CD8-positive, alpha-beta memory T cell (primary cell): ENCODE results near the gene FBLN1. TPM values are rescaled to one million over a fixed set of nuclear protein-coding genes. Genes with fewer than 3 reads are reported as not detected.

Experiments
- CTCF ChIA-PET: fragments of 350-600 bp; sonication (Branson Sonifier 250); formaldehyde crosslinking; loops from one replicate; lab custom pipeline; 2021; ENCODE audit warnings: antibody characterized with exemption; lab: Charles Lee
- POLR2A ChIA-PET: fragments of 350-600 bp; sonication (Branson Sonifier 250); formaldehyde crosslinking; loops from one replicate; lab custom pipeline; 2021; ENCODE audit warnings: antibody characterized with exemption; lab: Charles Lee
- DNase-seq, 5 donors: peaks; one replicate each; pipeline versions ENCODE4 v3.0.0 to v3.0.0-alpha.2; 2020 to 2022; ENCODE audit warnings: mixed read lengths in 1 of 5
- H3K27ac ChIP-seq: one replicate; pipeline ENCODE4 v1.7.0; 2013; ENCODE audit warnings: low read depth, mild to moderate bottlenecking, low read length, moderate library complexity
- H3K27me3 ChIP-seq: 2 replicates; pipeline ENCODE4 v1.7.0; 2013; ENCODE audit warnings: low read length, mild to moderate bottlenecking; ENCODE audit not compliant: insufficient read depth, poor library complexity, severe bottlenecking
- H3K36me3 ChIP-seq: 2 replicates; pipeline ENCODE4 v1.7.0; 2013; ENCODE audit warnings: mild to moderate bottlenecking, low read length, moderate library complexity; ENCODE audit not compliant: insufficient read depth
- H3K4me1 ChIP-seq: 2 replicates; pipeline ENCODE4 v1.7.0; 2013; ENCODE audit warnings: mild to moderate bottlenecking, low read length, moderate library complexity; ENCODE audit not compliant: insufficient read depth
- H3K4me3 ChIP-seq: 2 replicates; pipeline ENCODE4 v1.7.0; 2013; ENCODE audit warnings: mild to moderate bottlenecking, low read length
- H3K9me3 ChIP-seq: 2 replicates; pipeline ENCODE4 v1.7.0; 2013; ENCODE audit warnings: mild to moderate bottlenecking, low read length
- H3K27ac Mint-ChIP-seq, 8 donors: one replicate each; pipeline ENCODE4 v1.8.0; 2020 to 2021; ENCODE audit warnings: mixed read lengths in 8 of 8, mild to moderate bottlenecking in 6 of 8, inconsistent platforms in 3 of 8, moderate library complexity in 3 of 8
- H3K27me3 Mint-ChIP-seq, 2 donors: one replicate each; pipeline ENCODE4 v1.8.0; 2020 to 2021; ENCODE audit warnings: mixed read lengths in 2 of 2, mild to moderate bottlenecking in 1 of 2, moderate library complexity in 1 of 2
- H3K36me3 Mint-ChIP-seq, 3 donors: one replicate each; pipeline ENCODE4 v1.8.0; 2020 to 2021; ENCODE audit warnings: mixed read lengths in 3 of 3, inconsistent platforms in 1 of 3, mild to moderate bottlenecking in 1 of 3
- H3K4me1 Mint-ChIP-seq, 3 donors: one replicate each; pipeline ENCODE4 v1.8.0; 2020 to 2021; ENCODE audit warnings: mixed read lengths in 3 of 3, inconsistent platforms in 1 of 3, mild to moderate bottlenecking in 1 of 3
- H3K4me3 Mint-ChIP-seq, 7 donors: one replicate each; pipeline ENCODE4 v1.8.0; 2020 to 2021; ENCODE audit warnings: mixed read lengths in 7 of 7, mild to moderate bottlenecking in 6 of 7, moderate library complexity in 4 of 7, inconsistent platforms in 2 of 7
- H3K9me3 Mint-ChIP-seq, 5 donors: one replicate each; pipeline ENCODE4 v1.8.0; 2020 to 2022; ENCODE audit warnings: mixed read lengths in 5 of 5, mild to moderate bottlenecking in 3 of 5, moderate library complexity in 2 of 5, inconsistent platforms in 1 of 5
- polyA plus RNA-seq: library from polyadenylated mRNA; unstranded; fragments of 300-500 nt; fragmentation: Illumina TruSeq; gene quantifications from one replicate; pipeline ENCODE4 v1.2.3, GENCODE V29; 2021
- total RNA-seq, 2 experiments: library from RNA; stranded (reverse); gene quantifications; one replicate each; pipeline ENCODE4 v1.2.3, GENCODE V29; 2021

Gene FBLN1
- total and polyA plus RNA-seq, 3 experiments from 2014 or later: not detected

DNA sequence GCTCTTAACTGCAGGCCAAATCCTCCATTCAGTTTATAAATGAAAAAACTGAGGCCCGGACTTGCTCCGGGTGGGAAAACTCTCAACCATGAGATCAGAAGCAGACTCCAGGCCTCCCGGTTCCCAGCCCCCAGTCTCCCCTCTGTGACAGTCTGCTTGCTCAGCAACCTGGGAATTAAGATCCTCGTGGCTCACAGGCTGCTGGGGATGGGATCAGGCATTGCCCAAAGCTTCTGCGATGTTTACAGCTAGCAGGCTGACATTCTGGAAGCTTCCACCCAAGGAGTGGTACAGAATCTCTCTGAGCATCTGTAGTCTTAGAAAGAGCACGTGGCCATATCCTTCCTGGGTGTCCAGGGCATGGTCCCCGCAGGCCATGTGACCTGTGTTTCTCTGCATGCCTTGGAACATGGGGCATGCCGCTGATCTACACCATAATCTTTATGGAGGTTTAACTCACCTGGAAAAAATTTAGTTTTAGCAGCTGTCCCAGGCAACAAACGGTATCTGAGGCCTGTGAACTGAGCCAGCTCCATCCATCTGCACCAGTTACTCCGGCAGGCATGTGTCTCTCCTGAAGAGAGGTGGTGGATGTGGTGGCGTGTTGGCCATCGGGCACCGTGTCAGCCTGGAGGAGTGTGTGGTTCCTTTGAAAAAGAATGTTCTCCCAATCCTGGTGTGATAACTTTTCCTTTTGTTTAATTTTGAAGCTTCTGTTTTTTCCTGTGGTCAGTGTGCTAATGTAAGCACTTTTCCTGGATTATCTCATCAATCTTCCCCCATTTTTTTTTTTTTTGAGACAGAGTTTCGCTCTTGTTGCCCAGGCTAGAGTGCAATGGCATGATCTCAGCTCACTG is 7.9 kb downstream of the FBLN1 start:
- Mint-ChIP-seq H3K36me3 (no peaks in the 10 kb centered on the region), H3K27me3 (peaks cover 12 to 38% of the 10 kb centered on the region in 2 donors), H3K27ac (no peak overlapping the region), H3K4me1 (no peaks in the 10 kb centered on the region), H3K4me3 (no peak overlapping the region), H3K9me3 (no peaks in the 10 kb centered on the region)
- Histone ChIP-seq H3K4me1 (no peaks in the 10 kb centered on the region), H3K4me3 (no peak overlapping the region), H3K36me3 (no peaks in the 10 kb centered on the region), H3K9me3 (no peaks in the 10 kb centered on the region), H3K27me3 (no peaks in the 10 kb centered on the region), H3K27ac (no peak overlapping the region)
- peak in 1 of 5 donors; percentile 33 for DNase-seq
- ChIA-PET POLR2A (no interaction called here), CTCF (no interaction called here)

DNA sequence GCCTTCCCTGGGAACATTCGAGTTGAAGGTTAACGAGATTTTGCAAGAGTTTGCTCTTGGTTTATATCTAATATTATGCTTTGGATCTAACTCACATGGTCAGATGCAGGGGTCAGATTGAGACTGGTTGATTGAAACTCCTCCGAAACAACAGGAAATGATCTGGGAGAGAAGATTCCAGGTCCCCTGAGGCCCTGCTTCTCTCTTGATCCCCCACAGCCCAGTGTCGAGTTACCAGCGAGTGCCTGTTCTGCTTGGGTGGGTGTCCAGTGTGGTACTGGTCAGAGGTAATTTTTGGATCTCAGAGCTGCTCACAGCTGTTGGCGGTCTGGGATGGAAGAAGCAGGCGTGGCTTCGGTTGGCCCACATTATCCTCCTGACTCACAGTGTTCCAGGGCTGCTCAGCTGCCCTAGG is 9.2 kb downstream of the FBLN1 start:
- H3K4me3 Mint-ChIP-seq: no peak overlapping the region
- ChIA-PET POLR2A (no interaction called here), CTCF (no interaction called here)
- Histone ChIP-seq H3K9me3 (no peaks in the 10 kb centered on the region), H3K27ac (no peak overlapping the region), H3K27me3 (no peaks in the 10 kb centered on the region), H3K4me1 (no peaks in the 10 kb centered on the region), H3K36me3 (no peaks in the 10 kb centered on the region), H3K4me3 (no peak overlapping the region)
- DNase-seq: no peak
- H3K9me3 Mint-ChIP-seq: no peaks in the 10 kb centered on the region
- H3K27ac Mint-ChIP-seq: no peak overlapping the region
- no peaks in the 10 kb centered on the region for H3K36me3 Mint-ChIP-seq
- H3K4me1 Mint-ChIP-seq: no peaks in the 10 kb centered on the region
- peaks cover 15 to 38% of the 10 kb centered on the region in 2 donors for H3K27me3 Mint-ChIP-seq

DNA sequence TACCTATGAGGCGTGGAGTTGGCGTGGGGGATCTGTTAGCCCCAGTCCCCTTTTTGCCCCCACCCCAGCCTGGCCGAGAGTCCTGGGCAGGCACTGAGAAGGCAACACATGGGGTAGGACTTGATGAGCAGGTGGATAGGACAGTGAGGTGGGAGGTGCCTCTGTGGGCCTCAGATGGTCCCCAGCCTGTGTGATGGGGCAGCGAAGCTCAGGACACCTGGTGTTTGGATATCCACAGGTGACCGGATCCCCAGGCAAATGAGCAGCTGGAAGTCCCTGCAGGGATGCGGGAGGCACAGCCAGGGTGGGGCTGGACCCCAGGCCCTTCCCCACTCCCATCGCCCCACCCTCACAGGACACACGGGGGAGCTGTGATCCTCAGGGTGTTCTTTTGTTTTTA is 9.7 kb downstream of the FBLN1 start:
- Mint-ChIP-seq H3K4me3 (no peak overlapping the region), H3K27ac (no peak overlapping the region), H3K9me3 (no peaks in the 10 kb centered on the region), H3K27me3 (peaks cover 16 to 33% of the 10 kb centered on the region in 2 donors), H3K4me1 (no peaks in the 10 kb centered on the region), H3K36me3 (no peaks in the 10 kb centered on the region)
- Histone ChIP-seq H3K9me3 (no peaks in the 10 kb centered on the region), H3K27ac (no peak overlapping the region), H3K4me1 (no peaks in the 10 kb centered on the region), H3K4me3 (no peak overlapping the region), H3K27me3 (no peaks in the 10 kb centered on the region), H3K36me3 (no peaks in the 10 kb centered on the region)
- ChIA-PET CTCF (no interaction called here), POLR2A (no interaction called here)
- DNase-seq: no peak

DNA sequence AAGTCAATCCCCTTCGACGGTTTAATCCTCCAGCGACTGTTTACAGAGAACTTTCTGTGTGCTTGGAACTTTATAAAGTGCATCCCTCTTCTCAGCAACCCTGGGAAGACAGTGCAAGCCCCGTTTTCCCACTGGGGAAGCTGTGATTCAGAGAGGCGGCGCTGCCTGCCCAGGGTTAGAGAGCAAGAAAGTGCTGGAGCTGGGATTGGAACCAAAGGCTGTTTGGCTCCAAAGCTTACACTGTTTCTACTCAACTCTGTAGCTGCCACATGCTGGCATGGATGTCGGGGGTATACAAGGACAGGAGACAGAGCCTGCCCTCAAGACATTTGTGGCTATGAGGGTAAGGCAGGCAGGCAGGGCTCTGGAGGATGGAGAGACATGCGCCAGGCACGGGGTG is 13.0 kb downstream of the FBLN1 start:
- Histone ChIP-seq H3K27ac (no peak overlapping the region), H3K27me3 (no peaks in the 10 kb centered on the region), H3K36me3 (no peaks in the 10 kb centered on the region), H3K9me3 (no peaks in the 10 kb centered on the region), H3K4me3 (no peak overlapping the region), H3K4me1 (no peaks in the 10 kb centered on the region)
- Mint-ChIP-seq H3K27me3 (peaks cover 14 to 30% of the 10 kb centered on the region in 2 donors), H3K4me3 (no peak overlapping the region), H3K27ac (no peak overlapping the region), H3K9me3 (no peaks in the 10 kb centered on the region), H3K36me3 (no peaks in the 10 kb centered on the region), H3K4me1 (no peaks in the 10 kb centered on the region)
- CTCF ChIA-PET: no interaction called here
- POLR2A ChIA-PET: no interaction called here
- DNase-seq: no peak

DNA sequence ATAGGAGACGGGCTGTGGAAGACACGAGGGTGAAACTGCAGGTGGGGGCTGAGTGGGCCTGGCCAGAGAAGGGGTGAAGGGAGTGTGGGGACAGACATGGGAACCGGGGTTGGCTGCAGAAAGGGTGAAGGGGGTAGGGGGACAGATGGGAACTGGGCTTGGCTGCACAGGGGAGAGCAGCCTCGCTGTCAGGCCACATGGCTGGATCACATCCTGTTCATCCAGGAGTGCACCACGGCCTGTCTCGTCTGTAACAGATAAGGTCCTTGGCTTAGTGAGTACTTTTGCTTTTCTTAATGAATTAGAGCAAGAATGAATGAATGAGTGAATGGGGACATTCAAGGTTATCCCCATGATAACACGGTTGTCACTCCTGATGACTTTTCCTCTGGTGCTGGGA is 13.5 kb downstream of the FBLN1 start:
- H3K27me3 ChIP-seq: no peaks in the 10 kb centered on the region
- peaks cover 14 to 30% of the 10 kb centered on the region in 2 donors for H3K27me3 Mint-ChIP-seq
- DNase-seq: no peak
- H3K4me3 ChIP-seq: no peak overlapping the region
- H3K36me3 Mint-ChIP-seq: no peaks in the 10 kb centered on the region
- H3K9me3 ChIP-seq: no peaks in the 10 kb centered on the region
- CTCF ChIA-PET: no interaction called here
- H3K27ac Mint-ChIP-seq: no peak overlapping the region
- no peaks in the 10 kb centered on the region for H3K4me1 Mint-ChIP-seq
- H3K4me1 ChIP-seq: no peaks in the 10 kb centered on the region
- H3K27ac ChIP-seq: no peak overlapping the region
- H3K36me3 ChIP-seq: no peaks in the 10 kb centered on the region
- POLR2A ChIA-PET: no interaction called here
- no peak overlapping the region for H3K4me3 Mint-ChIP-seq
- no peaks in the 10 kb centered on the region for H3K9me3 Mint-ChIP-seq

DNA sequence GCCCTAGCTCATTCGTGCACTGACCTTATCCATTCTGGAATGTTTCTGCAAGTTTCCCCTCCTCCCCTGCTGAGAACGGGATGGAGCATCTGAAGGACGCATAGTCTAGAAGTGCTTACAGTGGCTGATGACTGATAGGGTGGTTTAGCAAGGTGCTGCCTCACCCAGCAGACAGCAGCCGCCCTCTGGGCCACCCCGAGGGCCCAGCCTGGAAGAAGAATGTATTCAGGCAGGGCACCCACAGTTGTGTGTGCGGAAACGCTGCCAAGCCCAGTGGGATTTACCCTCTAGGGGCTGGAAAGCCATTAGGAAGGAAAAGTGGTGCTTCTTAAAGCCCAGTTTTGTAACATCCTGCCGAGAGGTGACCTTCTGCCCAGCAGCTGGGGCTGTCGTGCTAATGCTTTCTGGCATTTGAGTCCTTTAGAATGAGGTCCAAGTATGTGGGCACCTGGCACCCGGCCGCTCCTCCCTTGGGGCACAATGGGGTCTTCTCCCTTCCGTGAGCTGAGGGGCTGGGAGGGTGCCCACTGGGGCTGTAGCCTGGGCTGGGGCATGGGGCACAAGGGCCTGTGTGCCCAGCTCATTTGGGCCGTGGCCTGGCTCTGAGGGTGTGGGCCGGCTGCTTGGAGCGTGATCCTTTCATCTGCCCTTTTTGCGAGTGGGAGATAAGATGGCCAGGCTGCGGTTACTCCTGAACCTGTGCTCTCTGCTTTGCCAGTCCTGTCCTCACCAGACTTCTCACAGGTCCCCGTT is 14.4 kb downstream of the FBLN1 start:
- H3K36me3 ChIP-seq: no peaks in the 10 kb centered on the region
- no peaks in the 10 kb centered on the region for H3K4me1 Mint-ChIP-seq
- no peak overlapping the region for H3K27ac Mint-ChIP-seq
- CTCF ChIA-PET: no interaction called here
- no peak for DNase-seq
- H3K4me1 ChIP-seq: no peaks in the 10 kb centered on the region
- H3K9me3 ChIP-seq: no peaks in the 10 kb centered on the region
- no peak overlapping the region for H3K4me3 ChIP-seq
- H3K36me3 Mint-ChIP-seq: no peaks in the 10 kb centered on the region
- POLR2A ChIA-PET: no interaction called here
- peaks cover 14 to 30% of the 10 kb centered on the region in 2 donors for H3K27me3 Mint-ChIP-seq
- H3K27me3 ChIP-seq: no peaks in the 10 kb centered on the region
- no peak overlapping the region for H3K4me3 Mint-ChIP-seq
- H3K27ac ChIP-seq: no peak overlapping the region
- no peaks in the 10 kb centered on the region for H3K9me3 Mint-ChIP-seq

DNA sequence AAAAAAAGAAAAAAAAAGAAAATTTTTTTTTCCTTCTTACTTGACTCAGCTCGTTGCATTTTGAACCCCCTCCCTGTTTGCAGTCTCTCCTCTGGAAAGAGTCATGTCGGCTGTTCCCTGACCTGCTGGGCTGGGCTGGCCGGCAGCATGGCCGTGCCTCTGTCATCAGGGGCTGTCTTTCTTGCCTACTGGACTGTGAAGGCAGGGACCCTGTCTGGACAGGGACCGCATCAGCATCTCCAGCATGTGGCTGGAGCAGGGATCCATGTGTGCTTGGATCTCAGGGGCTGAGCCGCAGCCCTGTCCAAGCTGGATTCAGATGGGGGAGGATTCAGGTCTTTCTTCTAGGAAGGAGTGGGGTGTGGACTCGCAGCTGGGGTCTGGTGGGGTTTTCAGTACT is 15.5 kb downstream of the FBLN1 start:
- H3K36me3 Mint-ChIP-seq: no peaks in the 10 kb centered on the region
- peak overlapping the region in 1 of 8 donors; percentile 32 for H3K27ac Mint-ChIP-seq
- H3K27me3 ChIP-seq: no peaks in the 10 kb centered on the region
- H3K9me3 ChIP-seq: no peaks in the 10 kb centered on the region
- ChIA-PET CTCF (no interaction called here), POLR2A (no interaction called here)
- H3K9me3 Mint-ChIP-seq: no peaks in the 10 kb centered on the region
- H3K27me3 Mint-ChIP-seq: peaks cover 14 to 33% of the 10 kb centered on the region in 2 donors
- H3K4me3 ChIP-seq: no peak overlapping the region
- H3K4me3 Mint-ChIP-seq: no peak overlapping the region
- no peaks in the 10 kb centered on the region for H3K4me1 ChIP-seq
- H3K36me3 ChIP-seq: no peaks in the 10 kb centered on the region
- DNase-seq: no peak
- no peak overlapping the region for H3K27ac ChIP-seq
- no peaks in the 10 kb centered on the region for H3K4me1 Mint-ChIP-seq

DNA sequence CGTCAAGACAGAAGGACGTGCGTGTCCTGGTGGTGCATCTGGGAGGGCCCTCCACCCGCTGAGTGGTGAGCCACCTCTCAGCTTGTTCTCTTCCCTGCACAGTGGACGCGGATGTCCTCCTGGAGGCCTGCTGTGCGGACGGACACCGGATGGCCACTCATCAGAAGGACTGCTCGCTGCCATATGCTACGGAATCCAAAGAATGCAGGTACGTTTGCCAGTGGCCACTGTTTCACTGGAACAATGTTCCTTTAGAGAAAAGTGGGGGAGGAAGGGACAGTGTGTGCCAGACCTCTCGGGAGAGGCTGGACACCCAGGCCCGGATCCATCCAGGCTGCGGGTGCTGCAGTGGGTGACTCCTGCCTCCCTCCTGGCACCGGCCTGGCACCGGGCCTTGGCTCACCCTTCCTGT is 15.9 kb downstream of the FBLN1 start:
- Mint-ChIP-seq H3K9me3 (no peaks in the 10 kb centered on the region), H3K36me3 (no peaks in the 10 kb centered on the region), H3K27me3 (peaks cover 11 to 30% of the 10 kb centered on the region in 2 donors), H3K27ac (no peak overlapping the region), H3K4me3 (no peak overlapping the region), H3K4me1 (no peaks in the 10 kb centered on the region)
- DNase-seq: no peak
- Histone ChIP-seq H3K4me3 (no peak overlapping the region), H3K36me3 (no peaks in the 10 kb centered on the region), H3K27ac (no peak overlapping the region), H3K9me3 (no peaks in the 10 kb centered on the region), H3K27me3 (no peaks in the 10 kb centered on the region), H3K4me1 (no peaks in the 10 kb centered on the region)
- CTCF ChIA-PET: no interaction called here
- POLR2A ChIA-PET: no interaction called here
